H1 (cell line): ENCODE data around the gene MACC1. TPM values are rescaled to one million over a fixed set of nuclear protein-coding genes. Genes with fewer than 3 reads are reported as not detected.

Experiments
- CTCF ChIA-PET: fragments of 300-600 bp; sonication (Branson Sonifier 250); formaldehyde crosslinking; loops from one replicate; lab custom pipeline; 2021; ENCODE audit not compliant: partially characterized antibody; lab: Charles Lee
- POLR2A ChIA-PET: fragments of 300-600 bp; sonication (Branson Sonifier 250); formaldehyde crosslinking; loops from one replicate; lab custom pipeline; 2021; ENCODE audit warnings: inconsistent platforms; ENCODE audit not compliant: partially characterized antibody; lab: Charles Lee
- DNase-seq, 2 experiments: peaks; one replicate each; pipeline versions ENCODE4 v3.0.0 to v3.0.0-alpha.2; 2010 to 2022; ENCODE audit warnings: low spot score in 2 of 2, low read depth in 1 of 2, mixed read lengths in 1 of 2
- FAIRE-seq: peaks from 2 replicates; lab custom pipeline; 2011; peaks lifted over from hg19 to GRCh38; lab: Jason Lieb, UNC
- H2AFZ ChIP-seq: 2 replicates; pipeline ENCODE4 v1.8.1; 2012; ENCODE audit warnings: low read length, inconsistent platforms
- H2AK5ac ChIP-seq: 2 replicates; pipeline ENCODE4 v1.6.1; 2013; ENCODE audit warnings: low read depth, low read length
- H2BK120ac ChIP-seq: replicated peaks from 2 replicates; pipeline ENCODE3; 2013; ENCODE audit warnings: low read depth, low read length, inconsistent platforms
- H2BK12ac ChIP-seq: 2 replicates; pipeline ENCODE4 v1.6.1; 2013; ENCODE audit warnings: low read depth, low read length
- H2BK15ac ChIP-seq: 2 replicates; pipeline ENCODE4 v1.6.1; 2013; ENCODE audit warnings: low read length
- H2BK20ac ChIP-seq: 2 replicates; pipeline ENCODE4 v1.6.1; 2013; ENCODE audit warnings: low read length
- H2BK5ac ChIP-seq: 2 replicates; pipeline ENCODE4 v1.6.1; 2013; ENCODE audit warnings: low read depth, low read length
- H3K14ac ChIP-seq: 2 replicates; pipeline ENCODE4 v1.6.1; 2013; ENCODE audit warnings: inconsistent platforms; ENCODE audit not compliant: insufficient read length
- H3K18ac ChIP-seq: 2 replicates; pipeline ENCODE4 v1.6.1; 2013; ENCODE audit warnings: low read length; ENCODE audit errors: extremely low read depth
- H3K23ac ChIP-seq: 2 replicates; pipeline ENCODE4 v1.6.1; 2013; ENCODE audit warnings: inconsistent platforms; ENCODE audit not compliant: insufficient read length
- H3K23me2 ChIP-seq: 2 replicates; pipeline ENCODE4 v1.6.1; 2013; ENCODE audit warnings: low read depth, low read length
- H3K27ac ChIP-seq: 2 replicates; pipeline ENCODE4 v1.6.1; 2011; ENCODE audit warnings: low read depth, low read length, inconsistent platforms
- H3K27me3 ChIP-seq, 4 experiments: replicated peaks in 1 of 4; 1 replicate in 1 of 4; 2 replicates in 3 of 4; pipeline versions ENCODE4 v1.6.1 to v1.8.1; 2011 to 2013; ENCODE audit warnings: low read length in 3 of 4, mild to moderate bottlenecking in 3 of 4, inconsistent platforms in 2 of 4, mixed read lengths in 2 of 4, moderate library complexity in 1 of 4; ENCODE audit not compliant: control insufficient read depth in 3 of 4, insufficient read depth in 3 of 4; ENCODE audit errors: extremely low read depth in 1 of 4
- H3K36me3 ChIP-seq, 4 experiments: 2 replicates each; pipeline versions ENCODE4 v1.6.1 to v1.8.1; 2011 to 2013; ENCODE audit warnings: mild to moderate bottlenecking in 4 of 4, low read length in 3 of 4, moderate library complexity in 2 of 4, control low read depth in 1 of 4, inconsistent platforms in 1 of 4; ENCODE audit not compliant: insufficient read depth in 4 of 4, control insufficient read depth in 2 of 4
- H3K4ac ChIP-seq: replicated peaks from 2 replicates; pipeline ENCODE3; 2013; ENCODE audit warnings: low read length, low read depth, mixed read lengths, inconsistent platforms; ENCODE audit not compliant: insufficient read length
- H3K4me1 ChIP-seq, 4 experiments: replicated peaks in 1 of 4; 1 replicate in 1 of 4; 2 replicates in 3 of 4; pipeline versions ENCODE4 v1.6.1 to v1.8.1; 2011 to 2013; ENCODE audit warnings: low read length in 3 of 4, inconsistent platforms in 2 of 4, mixed read lengths in 1 of 4; ENCODE audit not compliant: insufficient read depth in 4 of 4, control insufficient read depth in 3 of 4
- H3K4me2 ChIP-seq, 2 experiments: 2 replicates each; pipeline versions ENCODE4 v1.6.1 to v1.8.1; 2011 to 2013; ENCODE audit warnings: low read depth in 2 of 2, low read length in 2 of 2, control low read depth in 1 of 2, inconsistent platforms in 1 of 2, mild to moderate bottlenecking in 1 of 2; ENCODE audit not compliant: insufficient read depth in 1 of 2
- H3K4me3 ChIP-seq, 4 experiments: fragments of 200-600, 300-600 bp in 1 of 4; sonication (generic), shearing (Covaris generic), sonication (Bioruptor Twin) in 1 of 4; 2 replicates each; pipeline versions ENCODE4 v1.5.1 to v1.8.1; 2011 to 2016; ENCODE audit warnings: low read length in 4 of 4, low read depth in 3 of 4, control low read depth in 2 of 4, inconsistent platforms in 2 of 4, mild to moderate bottlenecking in 2 of 4, mixed read lengths in 1 of 4, moderate library complexity in 1 of 4; ENCODE audit not compliant: insufficient read depth in 2 of 4; ENCODE audit errors: extremely low read depth in 1 of 4
- H3K56ac ChIP-seq: replicated peaks from 2 replicates; pipeline ENCODE3; 2013; ENCODE audit warnings: low read depth, mild to moderate bottlenecking, mixed read lengths, low read length, inconsistent platforms; ENCODE audit not compliant: insufficient read length
- H3K79me1 ChIP-seq: 2 replicates; pipeline ENCODE4 v1.6.1; 2013; ENCODE audit warnings: low read depth, low read length, control low read depth
- H3K79me2 ChIP-seq, 2 experiments: 2 replicates each; pipeline versions ENCODE4 v1.6.1 to v1.8.1; 2012 to 2013; ENCODE audit warnings: low read length in 2 of 2, mild to moderate bottlenecking in 2 of 2, inconsistent platforms in 1 of 2; ENCODE audit not compliant: insufficient read depth in 2 of 2, control insufficient read depth in 1 of 2
- H3K9ac ChIP-seq, 4 experiments: replicated peaks in 1 of 4; 1 replicate in 1 of 4; 2 replicates in 3 of 4; pipeline versions ENCODE4 v1.6.1 to v1.8.1; 2011 to 2013; ENCODE audit warnings: low read depth in 3 of 4, low read length in 3 of 4, control low read depth in 2 of 4, mild to moderate bottlenecking in 2 of 4, moderate library complexity in 2 of 4, inconsistent platforms in 1 of 4; ENCODE audit errors: extremely low read depth in 1 of 4
- H3K9me3 ChIP-seq, 2 experiments: 2 replicates each; pipeline versions ENCODE4 v1.6.1 to v1.8.1; 2012 to 2013; ENCODE audit warnings: mild to moderate bottlenecking in 2 of 2, moderate library complexity in 2 of 2, control low read depth in 1 of 2, inconsistent platforms in 1 of 2, low read depth in 1 of 2, low read length in 1 of 2, mixed read lengths in 1 of 2; ENCODE audit not compliant: insufficient read depth in 2 of 2
- H4K20me1 ChIP-seq, 2 experiments: replicated peaks in 1 of 2; 2 replicates each; pipeline versions ENCODE3 to v1.8.1; 2011 to 2013; ENCODE audit warnings: inconsistent platforms in 2 of 2, low read length in 2 of 2, mild to moderate bottlenecking in 1 of 2; ENCODE audit not compliant: insufficient read depth in 2 of 2, control insufficient read depth in 1 of 2
- H4K5ac ChIP-seq: 2 replicates; pipeline ENCODE4 v1.6.1; 2013; ENCODE audit warnings: low read length, low read depth, mixed read lengths, inconsistent platforms; ENCODE audit not compliant: insufficient read length
- H4K8ac ChIP-seq: 2 replicates; pipeline ENCODE4 v1.8.0; 2013; ENCODE audit warnings: mild to moderate bottlenecking, moderate library complexity, low read length, inconsistent platforms; ENCODE audit not compliant: insufficient read depth; ENCODE audit errors: extremely low read depth
- H4K91ac ChIP-seq: replicated peaks from 2 replicates; pipeline ENCODE3; 2013; ENCODE audit warnings: low read length, mixed read lengths, inconsistent platforms; ENCODE audit not compliant: insufficient read length
- ATF3 ChIP-seq: IDR thresholded peaks from 2 replicates; pipeline ENCODE4 v1.6.1; 2011; ENCODE audit warnings: low read depth, mild to moderate bottlenecking, low read length; ENCODE audit not compliant: insufficient read depth
- CBX5 ChIP-seq: fragments of 300-800, 300-1000 bp; sonication (generic); IDR thresholded peaks from 2 replicates; pipeline ENCODE4 v1.7.1; 2016; ENCODE audit warnings: antibody characterized with exemption, low read length, low read depth
- CREB1 ChIP-seq: IDR thresholded peaks from 2 replicates; pipeline ENCODE4 v1.6.1; 2012; ENCODE audit warnings: inconsistent platforms
- KDM4A ChIP-seq: IDR thresholded peaks from one replicate; pipeline ENCODE4 v1.7.1; 2012; ENCODE audit warnings: low read depth, mild to moderate bottlenecking, moderate library complexity, low read length, inconsistent platforms; ENCODE audit not compliant: severe bottlenecking
- KDM5A ChIP-seq: fragments of 200-600 bp; IDR thresholded peaks from 2 replicates; pipeline ENCODE4 v1.7.1; 2012; ENCODE audit warnings: mild to moderate bottlenecking, low read length, inconsistent platforms, mixed read lengths
- PHF8 ChIP-seq: fragments of 200-600 bp; sonication (generic); conservative IDR thresholded peaks from 2 replicates; pipeline ENCODE4 v1.7.1; 2012; ENCODE audit warnings: low read depth, mild to moderate bottlenecking, inconsistent platforms, low read length, moderate library complexity
- RFX5 ChIP-seq: IDR thresholded peaks from 2 replicates; pipeline ENCODE4 v1.6.1; 2011; ENCODE audit warnings: low read depth, low read length, improper control_type of control experiment, borderline replicate concordance
- SAP30 ChIP-seq: fragments of 300-600 bp; sonication (generic); IDR thresholded peaks from 2 replicates; pipeline ENCODE4 v1.7.1; 2012; ENCODE audit warnings: low read length, moderate library complexity, mild to moderate bottlenecking, inconsistent platforms; ENCODE audit not compliant: insufficient read depth, insufficient replicate concordance
- SP1 ChIP-seq: IDR thresholded peaks from 2 replicates; pipeline ENCODE4 v1.6.1; 2011; ENCODE audit warnings: low read depth, low read length
- SRF ChIP-seq: IDR thresholded peaks from 2 replicates; pipeline ENCODE4 v1.6.1; 2011; ENCODE audit warnings: mild to moderate bottlenecking, low read depth, low read length, moderate library complexity
- TEAD4 ChIP-seq: IDR thresholded peaks from 2 replicates; pipeline ENCODE4 v1.6.1; 2012; ENCODE audit warnings: low read depth, low read length, inconsistent platforms, mixed read lengths
- USF2 ChIP-seq: IDR thresholded peaks from 2 replicates; pipeline ENCODE4 v1.6.1; 2011; ENCODE audit warnings: low read length, improper control_type of control experiment
- YY1 ChIP-seq: IDR thresholded peaks from 2 replicates; pipeline ENCODE4 v1.6.1; 2011; ENCODE audit warnings: low read depth, mild to moderate bottlenecking, low read length
- ZNF274 ChIP-seq: IDR thresholded peaks from 2 replicates; pipeline ENCODE4 v1.7.0; 2012; ENCODE audit warnings: low read length, borderline replicate concordance; ENCODE audit errors: extremely low read depth
- WGBS, 2 experiments: shearing (Covaris generic) in 1 of 2; methylation state at CpG; one replicate each; pipeline versions ENCODE4 v1.1.6 to v1.1.7; 2013 to 2015; ENCODE audit warnings: low lambda C conversion rate in 2 of 2, mixed read lengths in 2 of 2, inconsistent platforms in 1 of 2, low coverage in 1 of 2, missing lambda C conversion rate in 1 of 2; ENCODE audit not compliant: insufficient replicate concordance in 2 of 2, insufficient coverage in 1 of 2, insufficient read length in 1 of 2; ENCODE audit errors: extremely low coverage in 1 of 2, missing lambda C conversion rate in 1 of 2; 5-methylcytosine and 5-hydroxymethylcytosine counted together
- polyA plus RNA-seq, 7 experiments: library from polyadenylated mRNA; depleted of rRNA in 3 of 7; stranded (reverse) in 5 of 7; unstranded in 2 of 7; fragments of >200 nt in 5 of 7; fragments of 200-250 nt in 2 of 7; gene quantifications; 1 replicate in 5 of 7; 2 replicates in 1 of 7; 4 replicates in 1 of 7; pipeline versions ENCODE4 v1.2.1 to v1.2.3, GENCODE V29; 2011 to 2013; ENCODE audit warnings: missing spikeins in 2 of 7, mixed read lengths in 2 of 7
- total RNA-seq: library from RNA; stranded (reverse); fragmentation: NEBNext Ultra II Directional; extraction: Animal tissue kit (Norgen Biotek cat#: 25700); gene quantifications from 2 replicates; pipeline ENCODE4 v1.2.1, GENCODE V29; 2021

Gene MACC1
- total and polyA plus RNA-seq, 2 of the 8 experiments (the other 6 are each of a cell fraction or from before 2014, with no cell fraction given) = 2.0 to 17.2 TPM

GRCh38 chr7:20229081-20229480 is 11.9 kb upstream of the MACC1 start:
- Histone ChIP-seq H3K27ac (no peak overlapping the region), H3K4me2 (no peak overlapping the region), H4K91ac (no peak overlapping the region), H3K27me3 (no peaks in the 10 kb centered on the region), H3K23me2 (no peaks in the 10 kb centered on the region), H2BK12ac (no peak overlapping the region), H3K56ac (no peak overlapping the region), H3K4ac (no peak overlapping the region), H3K4me3 (no peak overlapping the region), H3K23ac (no peak overlapping the region), H2BK20ac (no peak overlapping the region), H2BK15ac (no peak overlapping the region), H2AFZ (no peak overlapping the region), H3K79me2 (no peaks in the 10 kb centered on the region), H2BK120ac (no peak overlapping the region), H3K18ac (no peak overlapping the region), H3K4me1 (no peaks in the 10 kb centered on the region), H2BK5ac (no peak overlapping the region), H4K5ac (no peak overlapping the region), H3K36me3 (no peaks in the 10 kb centered on the region), H4K8ac (no peak overlapping the region), H3K9ac (no peak overlapping the region), H3K79me1 (no peaks in the 10 kb centered on the region), H3K14ac (no peak overlapping the region), H3K9me3 (no peaks in the 10 kb centered on the region), H4K20me1 (no peaks in the 10 kb centered on the region), H2AK5ac (no peak overlapping the region)
- CTCF ChIA-PET = no interaction called here
- FAIRE-seq = no peak
- POLR2A ChIA-PET = no interaction called here
- 81 to 100% methylated on average over 1 to 3 of the region's 3 CpGs for WGBS, 2 experiments
- no peak for DNase-seq
- no peak for TF ChIP-seq SP1
- no peak for TF ChIP-seq KDM4A
- TF ChIP-seq RFX5 = no peak
- no peak for TF ChIP-seq TEAD4
- TF ChIP-seq SRF = no peak
- no peak for TF ChIP-seq PHF8
- no peak for TF ChIP-seq YY1
- no peak for TF ChIP-seq CREB1
- TF ChIP-seq KDM5A = no peak
- TF ChIP-seq ZNF274 = no peak
- TF ChIP-seq USF2 = no peak
- TF ChIP-seq SAP30 = no peak
- no peak for TF ChIP-seq ATF3
- no peak for TF ChIP-seq CBX5
